GM21390 (cell line): Measurements from ENCODE around the gene HPCAL1.

Experiments
- ATAC-seq: cut with Tn5 transposase; IDR thresholded peaks from one replicate; pipeline ENCODE4 v1.9.1; 2021; ENCODE audit not compliant: unreplicated experiment

Gene HPCAL1

GRCh38 chr2:10415048-10415447 is 112.3 kb downstream of the HPCAL1 start:
- no peak for ATAC-seq

GRCh38 chr2:10415640-10416039 is 112.9 kb downstream of the HPCAL1 start:
- no peak for ATAC-seq

DNA sequence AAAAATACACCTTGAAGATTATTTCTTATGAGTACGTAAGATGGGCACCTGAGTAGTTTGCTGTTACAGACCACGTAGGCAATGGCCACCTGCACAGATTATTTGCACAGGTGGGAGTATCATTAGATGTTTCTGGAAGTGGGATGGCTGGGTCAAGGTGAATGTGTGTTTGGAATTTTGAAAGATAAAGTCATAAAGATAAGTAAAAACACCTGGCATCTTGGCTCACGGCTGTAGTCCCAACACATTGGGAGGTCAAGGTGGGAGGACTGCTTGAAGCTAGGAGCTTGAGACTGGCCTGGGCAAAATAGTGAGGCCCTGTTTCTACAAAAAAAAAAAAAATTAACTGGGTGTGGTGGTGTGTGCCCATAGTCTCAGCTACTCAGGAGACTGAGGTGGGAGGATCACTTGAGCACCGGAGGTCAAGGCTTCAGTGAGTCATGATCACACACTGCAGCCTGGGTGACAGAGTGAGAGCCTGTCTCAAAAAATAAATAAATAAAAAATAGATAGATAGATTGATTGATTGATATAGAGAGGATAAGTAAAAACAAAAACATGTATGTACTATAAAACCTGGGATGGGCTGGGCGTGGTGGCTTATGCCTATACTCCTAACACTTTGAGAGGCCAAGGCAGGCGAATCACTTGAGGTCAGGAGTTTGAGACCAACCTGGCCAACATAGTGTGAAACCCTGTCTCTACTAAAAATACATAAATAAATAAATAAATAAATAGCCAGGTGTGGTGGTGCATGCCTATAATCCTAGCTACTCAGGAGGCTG is 115.0 kb downstream of the HPCAL1 start:
- ATAC-seq = no peak

DNA sequence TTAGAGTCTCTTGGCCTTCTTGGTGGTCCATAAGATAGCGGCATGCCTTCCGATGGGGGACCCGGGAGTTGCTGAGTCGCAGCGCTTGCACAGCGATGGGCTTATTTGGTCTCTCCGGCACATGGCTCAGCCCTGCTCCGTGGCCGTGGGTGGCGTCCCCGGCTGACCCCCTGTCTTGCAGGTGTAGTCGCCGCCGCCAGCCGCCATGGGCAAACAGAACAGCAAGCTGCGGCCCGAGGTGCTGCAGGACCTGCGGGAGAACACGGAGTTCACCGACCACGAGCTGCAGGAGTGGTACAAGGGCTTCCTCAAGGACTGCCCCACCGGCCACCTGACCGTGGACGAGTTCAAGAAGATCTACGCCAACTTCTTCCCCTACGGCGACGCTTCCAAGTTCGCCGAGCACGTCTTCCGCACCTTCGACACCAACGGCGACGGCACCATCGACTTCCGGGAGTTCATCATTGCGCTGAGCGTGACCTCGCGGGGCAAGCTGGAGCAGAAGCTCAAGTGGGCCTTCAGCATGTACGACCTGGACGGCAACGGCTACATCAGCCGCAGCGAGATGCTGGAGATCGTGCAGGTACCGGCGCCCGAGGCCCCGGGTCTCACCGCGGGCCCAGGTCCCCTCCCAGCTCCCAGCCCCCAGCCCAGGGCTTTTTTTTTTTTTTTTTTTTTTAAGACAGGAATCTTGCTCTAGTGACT is 117.0 kb downstream of the HPCAL1 start:
- ATAC-seq = no peak

DNA sequence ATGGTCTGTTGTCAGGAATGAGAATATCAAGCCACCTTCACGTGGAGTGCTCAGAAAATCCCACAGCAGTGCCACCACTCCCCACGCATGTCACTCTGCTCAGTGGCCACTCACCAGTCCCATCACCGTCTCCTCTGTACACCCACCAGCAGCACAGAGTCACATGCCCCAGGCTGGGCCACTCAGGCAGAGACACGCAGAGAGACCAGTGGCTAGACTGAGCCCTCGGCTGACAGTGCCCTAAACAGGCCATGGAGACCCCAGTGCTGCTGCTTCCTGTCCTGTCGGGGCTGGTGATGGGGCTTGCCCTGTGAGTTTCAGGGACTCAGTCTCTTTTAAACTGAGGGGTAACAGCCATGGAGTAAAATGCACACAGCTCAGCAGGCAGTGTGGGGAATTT is 119.5 kb downstream of the HPCAL1 start:
- no peak for ATAC-seq

DNA sequence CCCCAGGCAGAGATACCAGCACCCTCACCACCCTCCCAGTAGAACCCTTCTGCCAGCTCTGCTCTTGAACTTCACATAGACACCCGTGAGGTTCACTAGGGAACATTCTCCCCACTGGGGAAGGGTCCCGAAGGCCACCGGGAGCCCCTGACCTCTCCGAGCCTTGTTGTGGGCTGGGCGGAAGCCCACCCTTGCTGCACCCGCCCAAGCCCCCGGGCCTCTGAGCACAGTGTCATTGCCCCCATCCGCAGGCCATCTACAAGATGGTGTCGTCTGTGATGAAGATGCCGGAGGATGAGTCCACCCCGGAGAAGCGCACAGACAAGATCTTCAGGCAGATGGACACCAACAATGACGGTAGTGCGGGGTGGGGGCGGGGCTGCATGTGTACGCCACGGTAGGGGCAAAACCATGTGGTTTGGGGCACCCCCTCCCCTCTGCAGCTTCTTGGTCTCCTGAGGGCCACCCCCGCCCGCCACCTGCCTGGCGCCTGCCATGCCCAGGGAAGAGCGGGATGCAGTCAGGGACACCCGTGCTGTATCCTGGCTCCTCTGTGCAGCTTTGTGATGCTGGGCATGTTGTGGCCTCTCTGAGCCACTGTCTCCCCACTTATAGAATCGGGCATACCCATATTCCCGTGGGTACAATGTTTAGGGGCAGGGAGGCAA is 120.2 kb downstream of the HPCAL1 start:
- ATAC-seq = no peak

- no peak for ATAC-seq
Measured at GRCh38 chr2:10423400-10423774, 120.7 kb downstream of the HPCAL1 start.

DNA sequence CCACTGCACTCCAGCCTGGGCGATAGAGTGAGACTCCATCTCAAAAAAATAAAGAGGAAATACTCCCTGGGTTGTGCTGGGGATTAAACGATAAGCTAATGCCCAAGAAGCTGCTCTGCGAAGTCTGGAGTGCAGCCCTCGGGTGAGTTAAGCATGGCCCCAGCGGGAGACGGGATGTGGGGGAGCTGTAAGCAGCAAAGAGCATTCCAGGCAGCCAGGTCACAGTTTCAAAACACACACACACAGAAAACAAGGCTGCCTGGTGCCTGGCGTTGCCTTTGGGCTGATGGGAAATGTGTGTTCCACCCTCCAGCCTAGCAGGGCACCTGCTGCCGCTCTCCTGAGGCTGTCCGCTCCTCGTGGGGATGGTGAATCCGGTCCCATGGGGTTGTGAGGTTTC is 121.3 kb downstream of the HPCAL1 start:
- no peak for ATAC-seq

DNA sequence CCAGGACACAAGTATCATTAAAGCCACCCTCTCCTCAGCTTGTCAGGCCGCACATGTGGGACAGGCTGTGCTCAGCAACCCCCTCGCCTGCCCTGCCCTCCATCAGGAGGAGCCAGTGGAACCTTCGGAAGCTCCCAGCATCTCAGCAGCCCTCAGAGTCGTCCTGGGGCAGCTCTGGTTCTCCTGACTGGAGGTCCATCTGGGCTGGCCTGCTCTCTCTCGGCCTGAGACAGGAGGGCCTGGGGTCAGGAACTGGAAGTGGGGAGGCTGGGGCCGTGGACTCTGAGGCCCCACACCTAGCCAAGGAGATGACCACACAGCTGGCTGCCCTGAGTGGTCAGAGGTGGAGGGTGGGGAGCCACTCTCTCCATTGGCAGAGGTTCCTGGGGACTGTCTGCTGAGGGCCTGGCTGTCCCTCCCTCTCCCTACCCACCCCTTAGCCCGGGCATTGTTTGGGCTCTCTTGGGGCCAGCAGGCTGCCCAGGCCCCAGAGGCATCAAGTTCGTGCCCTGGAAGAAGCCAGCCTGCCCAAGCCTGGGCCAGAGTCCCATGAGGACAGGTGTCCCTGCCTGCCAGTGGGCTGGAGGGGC is 122.3 kb downstream of the HPCAL1 start:
- ATAC-seq = no peak

GRCh38 chr2:10425699-10426098 is 123.0 kb downstream of the HPCAL1 start:
- no peak for ATAC-seq

DNA sequence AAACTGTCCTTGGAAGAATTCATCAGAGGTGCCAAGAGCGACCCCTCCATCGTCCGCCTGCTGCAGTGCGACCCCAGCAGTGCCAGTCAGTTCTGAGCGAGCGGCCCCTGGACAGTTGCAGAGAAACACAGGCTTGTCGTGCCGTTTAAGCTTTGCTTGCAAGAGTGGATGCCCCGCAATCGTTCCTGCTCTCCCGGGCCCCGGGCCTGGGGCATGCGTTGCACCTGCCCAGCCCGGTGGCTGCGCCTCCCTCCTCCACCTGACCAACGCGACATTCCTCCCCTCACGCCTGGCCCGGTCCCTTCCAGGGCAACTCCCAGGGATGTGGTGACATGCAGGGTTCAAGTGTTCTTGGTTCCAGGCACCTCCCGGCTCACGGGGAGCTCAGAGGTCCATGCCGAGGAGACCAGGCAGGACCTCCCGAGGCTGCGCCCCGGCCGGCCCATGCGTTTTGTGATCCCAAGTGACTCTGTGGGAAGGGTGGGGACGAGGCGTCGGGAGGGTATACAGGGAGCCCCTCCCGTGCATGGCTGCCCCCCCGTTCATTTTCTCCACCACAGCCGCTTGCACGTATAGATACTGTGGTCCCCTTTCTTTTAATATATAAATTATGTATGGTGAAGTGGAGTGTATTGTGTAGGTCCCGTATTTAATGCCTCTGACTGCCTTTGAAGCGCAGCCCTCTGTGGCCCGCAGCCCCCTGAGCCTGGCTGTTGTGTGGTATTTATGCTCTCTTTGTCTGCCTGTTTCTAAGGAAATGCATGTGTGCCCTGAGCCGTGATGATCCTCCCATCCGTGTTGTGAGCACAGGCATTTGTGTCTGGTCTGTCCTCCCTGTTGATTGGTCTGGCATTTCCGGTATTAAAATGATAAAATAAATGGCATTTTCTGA is 124.3 kb downstream of the HPCAL1 start:
- ATAC-seq = no peak

DNA sequence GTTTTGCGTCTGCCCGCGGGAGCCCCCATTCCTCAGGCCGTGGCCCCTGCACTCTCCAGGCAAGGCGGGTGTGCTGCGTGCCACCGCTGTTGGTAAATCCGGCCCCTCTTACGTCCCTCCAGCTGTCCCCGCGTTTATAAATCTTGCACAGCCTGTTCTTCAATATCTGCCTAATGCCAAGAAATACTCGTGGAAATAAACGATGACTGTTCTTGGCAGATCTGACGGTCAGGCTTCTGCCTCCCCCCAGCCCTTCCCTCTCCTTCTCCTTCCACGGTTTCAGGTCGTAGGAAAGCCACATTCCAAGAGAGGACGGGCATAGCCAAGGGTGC is 124.9 kb downstream of the HPCAL1 start:
- no peak for ATAC-seq

GRCh38 chr2:10428355-10428754 is 125.7 kb downstream of the HPCAL1 start:
- no peak for ATAC-seq

- ATAC-seq = no peak
Measured at GRCh38 chr2:10428924-10429323, 126.2 kb downstream of the HPCAL1 start.

- no peak for ATAC-seq
Measured at GRCh38 chr2:10430886-10431622, 128.3 kb downstream of the HPCAL1 start.

DNA sequence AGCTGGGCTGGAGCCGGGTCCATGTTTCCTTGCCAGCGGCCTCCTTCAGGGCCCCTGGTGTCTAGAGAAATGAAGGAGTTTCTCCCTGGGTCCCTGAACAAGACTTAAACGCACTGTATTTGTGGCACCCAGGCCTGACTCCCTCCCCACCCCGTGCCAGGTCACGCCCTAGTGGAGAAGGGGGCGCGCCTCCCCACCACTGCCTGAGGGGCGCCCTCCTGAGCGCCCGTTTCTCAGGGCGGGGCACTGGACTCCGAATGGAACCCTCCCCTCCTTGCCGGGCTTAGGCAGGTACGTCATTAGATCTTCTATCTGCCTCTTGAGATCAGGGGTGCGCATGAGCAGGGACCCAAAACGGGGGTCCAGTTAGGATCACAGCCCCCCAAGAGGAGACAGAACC is 129.1 kb downstream of the HPCAL1 start:
- ATAC-seq = no peak

DNA sequence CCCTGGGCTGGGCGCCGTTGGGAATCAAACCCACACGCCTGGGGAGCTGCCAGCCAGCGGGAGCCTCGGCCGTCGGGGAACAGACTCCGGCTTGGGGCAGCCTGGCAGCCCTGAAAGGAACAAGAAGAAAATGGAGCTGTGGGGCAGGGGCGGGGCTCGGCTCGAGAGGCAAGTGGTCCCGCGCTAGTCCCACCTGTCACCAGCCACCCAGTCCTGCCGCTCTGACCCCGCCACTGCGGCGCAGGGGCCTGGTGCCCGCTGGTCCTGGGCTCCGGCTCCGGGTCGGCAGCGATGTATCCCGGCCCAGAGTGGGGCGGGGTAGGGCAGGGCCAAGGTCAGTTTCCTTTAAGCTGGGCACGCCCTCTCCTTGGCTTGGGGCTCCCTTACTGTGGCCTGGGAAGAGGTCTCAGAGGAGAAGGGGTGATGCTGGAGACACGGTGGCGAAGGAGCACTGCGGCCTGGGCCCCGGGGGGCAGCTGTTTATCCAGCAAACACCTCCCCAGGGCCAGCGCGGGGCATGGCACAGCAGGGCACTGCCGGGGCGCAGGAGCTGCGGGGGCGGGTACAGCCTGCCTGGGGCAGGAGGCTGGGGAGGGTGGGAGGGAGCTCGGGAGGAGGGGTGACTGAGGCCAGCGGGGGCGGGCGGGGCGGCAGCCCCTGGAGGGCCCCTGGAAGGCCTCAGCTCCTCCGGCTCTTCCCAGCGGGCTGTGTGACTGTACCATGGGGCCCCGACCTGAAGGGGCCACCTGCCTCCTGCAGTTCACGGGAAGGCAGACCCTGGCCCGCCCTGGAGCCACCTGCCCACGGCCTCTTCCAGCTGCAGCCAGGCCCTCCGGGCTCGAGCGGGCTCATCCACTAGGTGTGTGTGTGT is 129.8 kb downstream of the HPCAL1 start:
- no peak for ATAC-seq

GRCh38 chr2:10433264-10433946 is 130.7 kb downstream of the HPCAL1 start:
- no peak for ATAC-seq
